ENCODE results near the gene ENO2.

DNA sequence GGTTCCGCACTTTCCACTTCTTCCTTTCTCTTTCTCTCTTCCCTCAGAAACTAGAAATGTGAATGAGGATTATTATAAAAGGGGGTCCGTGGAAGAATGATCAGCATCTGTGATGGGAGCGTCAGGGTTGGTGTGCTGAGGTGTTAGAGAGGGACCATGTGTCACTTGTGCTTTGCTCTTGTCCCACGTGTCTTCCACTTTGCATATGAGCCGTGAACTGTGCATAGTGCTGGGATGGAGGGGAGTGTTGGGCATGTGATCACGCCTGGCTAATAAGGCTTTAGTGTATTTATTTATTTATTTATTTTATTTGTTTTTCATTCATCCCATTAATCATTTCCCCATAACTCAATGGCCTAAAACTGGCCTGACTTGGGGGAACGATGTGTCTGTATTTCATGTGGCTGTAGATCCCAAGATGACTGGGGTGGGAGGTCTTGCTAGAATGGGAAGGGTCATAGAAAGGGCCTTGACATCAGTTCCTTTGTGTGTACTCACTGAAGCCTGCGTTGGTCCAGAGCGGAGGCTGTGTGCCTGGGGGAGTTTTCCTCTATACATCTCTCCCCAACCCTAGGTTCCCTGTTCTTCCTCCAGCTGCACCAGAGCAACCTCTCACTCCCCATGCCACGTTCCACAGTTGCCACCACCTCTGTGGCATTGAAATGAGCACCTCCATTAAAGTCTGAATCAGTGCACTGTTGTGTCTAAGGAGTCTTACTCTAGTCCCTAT, 8.8 kb downstream of the ENO2 start:
- TF ChIP-seq, protein P1, sequence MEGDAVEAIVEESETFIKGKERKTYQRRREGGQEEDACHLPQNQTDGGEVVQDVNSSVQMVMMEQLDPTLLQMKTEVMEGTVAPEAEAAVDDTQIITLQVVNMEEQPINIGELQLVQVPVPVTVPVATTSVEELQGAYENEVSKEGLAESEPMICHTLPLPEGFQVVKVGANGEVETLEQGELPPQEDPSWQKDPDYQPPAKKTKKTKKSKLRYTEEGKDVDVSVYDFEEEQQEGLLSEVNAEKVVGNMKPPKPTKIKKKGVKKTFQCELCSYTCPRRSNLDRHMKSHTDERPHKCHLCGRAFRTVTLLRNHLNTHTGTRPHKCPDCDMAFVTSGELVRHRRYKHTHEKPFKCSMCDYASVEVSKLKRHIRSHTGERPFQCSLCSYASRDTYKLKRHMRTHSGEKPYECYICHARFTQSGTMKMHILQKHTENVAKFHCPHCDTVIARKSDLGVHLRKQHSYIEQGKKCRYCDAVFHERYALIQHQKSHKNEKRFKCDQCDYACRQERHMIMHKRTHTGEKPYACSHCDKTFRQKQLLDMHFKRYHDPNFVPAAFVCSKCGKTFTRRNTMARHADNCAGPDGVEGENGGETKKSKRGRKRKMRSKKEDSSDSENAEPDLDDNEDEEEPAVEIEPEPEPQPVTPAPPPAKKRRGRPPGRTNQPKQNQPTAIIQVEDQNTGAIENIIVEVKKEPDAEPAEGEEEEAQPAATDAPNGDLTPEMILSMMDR (conservative IDR thresholded peaks at IDR 0.05 in 1 of 2, IDR thresholded peaks at IDR 0.05 in 1 of 2; ENCODE audit: low read depth in 1 of 2, low read length in 2 of 2), result no peak
- TF ChIP-seq EZH2 (IDR thresholded peaks at IDR 0.05; ENCODE audit: low read length, missing control alignments), result no peak

Measured in fibroblast of lung (primary cell).